Measurements from ENCODE around the gene HEATR5A. TPM values are rescaled to one million over a fixed set of nuclear protein-coding genes. Genes with fewer than 3 reads are reported as not detected.
"Not testable (repeated sequence)": the region's sequence is repeated elsewhere in the genome, so short reads cannot be mapped to it uniquely, and the experiment has no call there.

The HEATR5A gene
- total RNA-seq, 1 experiment from 2014 or later = 16.5 TPM

GRCh38 chr14:31329876-31330521 is 90.4 kb downstream of the HEATR5A start:
- not testable (repeated sequence) for DNase-seq (ENCODE audit: low read depth)

GRCh38 chr14:31326111-31326510 is 94.2 kb downstream of the HEATR5A start:
- DNase-seq (ENCODE audit: low read depth) = peak; percentile 32

GRCh38 chr14:31323419-31323818 is 96.9 kb downstream of the HEATR5A start:
- no peak for DNase-seq (ENCODE audit: low read depth)

- no peak for DNase-seq (ENCODE audit: low read depth)
Observed at GRCh38 chr14:31320922-31321766, 99.2 kb downstream of the HEATR5A start.

- DNase-seq (ENCODE audit: low read depth) = no peak
Observed at GRCh38 chr14:31320216-31320615, 100.1 kb downstream of the HEATR5A start.

- DNase-seq (ENCODE audit: low read depth) = no peak
Observed at GRCh38 chr14:31319701-31320100, 100.6 kb downstream of the HEATR5A start.

- no peak for DNase-seq (ENCODE audit: low read depth)
Observed at GRCh38 chr14:31312934-31313333, 107.4 kb downstream of the HEATR5A start.

- not testable (repeated sequence) for DNase-seq (ENCODE audit: low read depth)
Observed at GRCh38 chr14:31312370-31312769, 108.0 kb downstream of the HEATR5A start.

GRCh38 chr14:31307618-31308017 is 112.7 kb downstream of the HEATR5A start:
- DNase-seq (ENCODE audit: low read depth) = no peak

GRCh38 chr14:31307198-31307597 is 113.2 kb downstream of the HEATR5A start:
- DNase-seq (ENCODE audit: low read depth) = no peak

- no peak for DNase-seq (ENCODE audit: low read depth)
Observed at GRCh38 chr14:31303654-31304053, 116.7 kb downstream of the HEATR5A start.

GRCh38 chr14:31300883-31301282 is 119.5 kb downstream of the HEATR5A start:
- no peak for DNase-seq (ENCODE audit: low read depth)

GRCh38 chr14:31300296-31300695 is 120.1 kb downstream of the HEATR5A start:
- DNase-seq (ENCODE audit: low read depth) = no peak

- DNase-seq (ENCODE audit: low read depth) = no peak
Observed at GRCh38 chr14:31297701-31298344, 122.5 kb downstream of the HEATR5A start.

GRCh38 chr14:31297112-31297511 is 123.2 kb downstream of the HEATR5A start:
- DNase-seq (ENCODE audit: low read depth) = no peak

GRCh38 chr14:31294746-31295405 is 125.5 kb downstream of the HEATR5A start:
- DNase-seq (ENCODE audit: low read depth) = no peak

GRCh38 chr14:31292937-31293616 is 127.3 kb downstream of the HEATR5A start:
- no peak for DNase-seq (ENCODE audit: low read depth)

- no peak for DNase-seq (ENCODE audit: low read depth)
Observed at GRCh38 chr14:31291210-31291609, 129.1 kb downstream of the HEATR5A start.

GRCh38 chr14:31287294-31287972 is 132.9 kb downstream of the HEATR5A start:
- no peak for DNase-seq (ENCODE audit: low read depth)

- DNase-seq (ENCODE audit: low read depth) = no peak
Observed at GRCh38 chr14:31286456-31287293, 133.7 kb downstream of the HEATR5A start.
